Measurements from ENCODE around the gene RAI1.
"Not testable (repeated sequence)": the region's sequence is repeated elsewhere in the genome, so short reads cannot be mapped to it uniquely, and the experiment has no call there.

Gene RAI1

GRCh38 chr17:17807440-17807839 lies 126.2 kb downstream of the RAI1 start:
- no peak for DNase-seq

- DNase-seq = not testable (repeated sequence)
Measured at GRCh38 chr17:17808200-17808599, 126.9 kb downstream of the RAI1 start.

- peak; percentile 37 for DNase-seq
Measured at GRCh38 chr17:17808706-17809432, 127.6 kb downstream of the RAI1 start.

- no peak for DNase-seq
Measured at GRCh38 chr17:17809531-17810083, 128.3 kb downstream of the RAI1 start.

GRCh38 chr17:17810084-17810894 lies 129.0 kb downstream of the RAI1 start:
- peak; percentile 73 for DNase-seq

GRCh38 chr17:17810895-17811248 lies 129.6 kb downstream of the RAI1 start:
- DNase-seq = no peak

- no peak for DNase-seq
Measured at GRCh38 chr17:17811381-17812210, 130.3 kb downstream of the RAI1 start.

- peak; percentile 48 for DNase-seq
Measured at GRCh38 chr17:17812211-17813054, 131.2 kb downstream of the RAI1 start.

GRCh38 chr17:17813055-17813724 lies 131.9 kb downstream of the RAI1 start:
- no peak for DNase-seq

GRCh38 chr17:17813725-17814095 lies 132.5 kb downstream of the RAI1 start:
- DNase-seq = no peak

- DNase-seq = no peak
Measured at GRCh38 chr17:17814162-17815061, 133.2 kb downstream of the RAI1 start.

GRCh38 chr17:17815062-17815406 lies 133.8 kb downstream of the RAI1 start:
- DNase-seq = no peak

- no peak for DNase-seq
Measured at GRCh38 chr17:17815436-17816200, 134.4 kb downstream of the RAI1 start.

GRCh38 chr17:17816240-17816814 lies 135.1 kb downstream of the RAI1 start:
- no peak for DNase-seq

- DNase-seq = no peak
Measured at GRCh38 chr17:17816831-17817551, 135.7 kb downstream of the RAI1 start.

- no peak for DNase-seq
Measured at GRCh38 chr17:17817552-17817947, 136.3 kb downstream of the RAI1 start.

- DNase-seq = peak; percentile 18
Measured at GRCh38 chr17:17818088-17818526, 136.8 kb downstream of the RAI1 start.

- no peak for DNase-seq
Measured at GRCh38 chr17:17819111-17819510, 137.9 kb downstream of the RAI1 start.

GRCh38 chr17:17819561-17819995 lies 138.3 kb downstream of the RAI1 start:
- DNase-seq = peak; percentile 81

All from fibroblast of skin of right biceps (primary cell).